ENCODE data around the gene DCDC2B.
"Not testable (repeated sequence)": the region's sequence is repeated elsewhere in the genome, so short reads cannot be mapped to it uniquely, and the experiment has no call there.

DNA sequence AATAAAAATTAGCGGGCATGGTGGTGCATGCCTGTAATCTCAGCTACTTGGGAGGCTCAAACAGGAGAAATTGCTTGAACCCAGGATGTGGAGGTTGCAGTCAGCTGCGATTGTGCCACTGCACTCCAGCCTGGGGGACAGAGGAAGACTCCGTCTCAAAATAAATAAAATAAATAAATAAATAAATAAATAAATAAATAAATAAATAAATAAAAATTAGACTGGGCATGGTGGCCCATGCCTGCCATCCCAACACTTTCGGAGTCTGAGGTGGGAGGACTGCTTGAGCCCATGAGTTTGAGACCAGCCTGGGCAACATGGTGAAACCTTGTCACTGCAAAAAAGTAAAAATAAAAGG, 54.3 kb downstream of the DCDC2B start:
- TF ChIP-seq EZH2phosphoT487 (IDR thresholded peaks at IDR 0.05; ENCODE audit: low read depth) = not testable (repeated sequence)
- TF ChIP-seq, protein P1, sequence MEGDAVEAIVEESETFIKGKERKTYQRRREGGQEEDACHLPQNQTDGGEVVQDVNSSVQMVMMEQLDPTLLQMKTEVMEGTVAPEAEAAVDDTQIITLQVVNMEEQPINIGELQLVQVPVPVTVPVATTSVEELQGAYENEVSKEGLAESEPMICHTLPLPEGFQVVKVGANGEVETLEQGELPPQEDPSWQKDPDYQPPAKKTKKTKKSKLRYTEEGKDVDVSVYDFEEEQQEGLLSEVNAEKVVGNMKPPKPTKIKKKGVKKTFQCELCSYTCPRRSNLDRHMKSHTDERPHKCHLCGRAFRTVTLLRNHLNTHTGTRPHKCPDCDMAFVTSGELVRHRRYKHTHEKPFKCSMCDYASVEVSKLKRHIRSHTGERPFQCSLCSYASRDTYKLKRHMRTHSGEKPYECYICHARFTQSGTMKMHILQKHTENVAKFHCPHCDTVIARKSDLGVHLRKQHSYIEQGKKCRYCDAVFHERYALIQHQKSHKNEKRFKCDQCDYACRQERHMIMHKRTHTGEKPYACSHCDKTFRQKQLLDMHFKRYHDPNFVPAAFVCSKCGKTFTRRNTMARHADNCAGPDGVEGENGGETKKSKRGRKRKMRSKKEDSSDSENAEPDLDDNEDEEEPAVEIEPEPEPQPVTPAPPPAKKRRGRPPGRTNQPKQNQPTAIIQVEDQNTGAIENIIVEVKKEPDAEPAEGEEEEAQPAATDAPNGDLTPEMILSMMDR (IDR thresholded peaks at IDR 0.05; ENCODE audit: low read depth, low read length) = not testable (repeated sequence)
